ENCODE data around the gene AHSP.
"Not testable (repeated sequence)": the region's sequence is repeated elsewhere in the genome, so short reads cannot be mapped to it uniquely, and the experiment has no call there.

AHSP gene, protein sequence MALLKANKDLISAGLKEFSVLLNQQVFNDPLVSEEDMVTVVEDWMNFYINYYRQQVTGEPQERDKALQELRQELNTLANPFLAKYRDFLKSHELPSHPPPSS

DNA sequence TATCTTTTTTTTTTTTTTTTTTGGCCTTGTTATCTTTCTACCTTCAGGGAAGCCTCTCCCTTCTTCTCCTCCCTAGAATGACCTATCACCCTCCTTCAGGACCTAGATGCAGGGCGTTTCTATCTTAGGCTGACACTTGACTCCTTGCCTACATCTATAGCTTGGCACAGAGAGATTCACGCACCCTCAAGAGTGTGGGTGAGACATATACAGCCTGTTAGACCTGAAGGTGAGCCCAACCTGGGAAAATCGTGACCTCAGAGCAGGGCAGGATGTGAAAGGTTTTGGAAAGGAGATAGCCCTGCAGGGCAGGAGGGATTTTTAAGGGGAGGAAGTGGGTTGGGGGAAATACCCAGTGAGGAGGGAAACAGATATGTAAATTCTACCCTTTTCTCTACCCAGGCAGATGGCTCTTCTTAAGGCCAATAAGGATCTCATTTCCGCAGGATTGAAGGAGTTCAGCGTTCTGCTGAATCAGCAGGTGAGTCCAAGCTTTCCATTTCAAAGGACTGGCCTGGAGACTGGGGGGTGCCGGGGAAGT is at the start of gene AHSP:
Gene AHSP, plus strand, starts transcription at position 167 of the 541 bp plus-strand sequence. Its CDS starts 240 bp downstream, at position 407.
- no peak for DNase-seq (ENCODE audit: low spot score)

DNA sequence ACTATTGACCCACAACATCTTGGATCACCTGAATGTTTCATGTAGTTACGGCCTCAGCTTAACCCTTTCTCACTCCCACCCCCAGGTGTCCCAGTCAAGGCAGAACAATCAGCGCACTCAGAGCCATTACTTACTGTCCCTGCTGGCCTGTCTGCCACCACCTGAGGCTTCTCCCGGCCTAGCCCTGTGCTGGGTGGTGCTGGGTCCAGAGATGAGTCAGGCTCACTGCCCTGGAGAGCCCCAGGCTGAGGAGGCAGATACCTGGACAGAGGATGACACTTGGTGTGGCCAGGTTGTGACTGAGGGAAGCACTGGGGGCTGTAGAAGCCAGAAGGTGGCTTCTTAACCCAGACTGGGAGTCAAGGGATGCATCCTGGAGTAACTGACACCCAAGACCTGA is 48.7 kb upstream of the AHSP start:
- no peak for DNase-seq (ENCODE audit: low spot score)

DNA sequence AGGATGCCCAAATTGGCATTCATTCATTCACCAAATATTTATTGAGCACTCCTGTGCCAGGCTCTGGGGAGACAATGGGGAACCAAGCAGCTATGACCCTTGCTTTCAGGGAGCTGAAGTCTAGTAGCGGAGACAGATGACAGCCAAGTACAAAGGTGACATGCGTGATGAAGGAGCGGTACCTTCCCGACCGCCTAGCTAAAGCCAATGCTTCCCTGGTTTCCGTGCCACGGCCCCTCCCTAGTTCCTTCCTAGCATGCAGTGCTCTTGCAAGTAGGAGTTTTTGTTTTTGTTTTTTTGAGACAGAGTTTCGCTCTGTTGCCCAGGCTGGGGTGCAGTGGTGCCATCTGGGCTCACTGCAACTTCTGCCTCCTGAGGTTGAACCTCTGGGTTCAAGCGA is 47.9 kb upstream of the AHSP start:
- no peak for DNase-seq (ENCODE audit: low spot score)

DNA sequence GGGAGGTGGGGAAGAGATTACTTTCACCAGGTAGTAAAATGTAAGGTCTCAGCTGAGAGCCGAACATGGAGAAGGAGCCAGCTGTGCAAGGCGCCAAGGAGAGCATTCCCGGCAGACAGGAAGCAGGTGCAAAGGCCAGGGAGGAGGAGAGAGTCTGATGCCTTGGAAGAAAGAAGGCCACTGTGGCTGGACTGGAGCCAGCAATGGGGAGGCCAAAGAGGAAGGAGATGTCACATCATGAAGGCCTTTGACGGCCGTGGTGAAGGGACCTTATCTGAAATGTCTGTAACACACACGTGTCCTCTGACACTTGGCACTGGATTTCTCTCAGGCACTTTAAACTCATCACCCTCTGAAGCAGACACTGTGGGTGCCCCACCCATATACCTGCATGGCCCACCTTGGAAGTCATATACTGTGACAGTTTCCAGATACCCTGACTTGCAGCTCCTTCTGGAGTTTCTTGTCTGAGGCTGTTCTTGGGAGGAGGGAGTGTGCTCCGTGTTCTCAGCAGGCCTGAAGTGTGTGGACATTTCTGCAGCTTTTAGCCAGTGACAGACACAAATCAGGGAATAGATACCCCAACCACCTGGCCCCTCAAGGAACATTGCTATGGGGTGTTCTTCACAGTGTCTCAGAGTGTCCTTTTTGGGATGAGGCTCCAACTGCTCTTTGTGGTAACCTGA is 46.7 kb upstream of the AHSP start:
- no peak for DNase-seq (ENCODE audit: low spot score)

DNA sequence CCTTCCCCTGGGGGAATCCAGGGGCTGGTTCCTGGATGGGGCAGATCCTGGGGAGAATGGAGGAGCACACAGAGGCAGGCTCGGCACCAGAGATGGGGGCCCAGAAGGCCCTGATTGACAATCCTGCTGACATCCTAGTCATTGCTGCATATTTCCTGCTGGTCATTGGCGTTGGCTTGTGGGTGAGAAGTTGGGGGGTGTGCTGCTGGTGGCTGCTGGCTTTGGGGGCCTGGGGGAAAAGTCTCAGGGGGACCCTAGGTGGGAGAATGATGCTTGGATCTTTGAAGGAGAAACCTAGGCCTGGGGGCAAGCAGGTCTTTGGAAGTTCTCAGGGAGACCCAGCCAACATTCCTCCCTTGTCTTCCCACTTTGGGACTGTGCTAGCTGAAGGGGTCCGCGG is 44.6 kb upstream of the AHSP start, which contains the start of gene SLC5A2:
Gene SLC5A2, plus strand, starts transcription at position 43 of the 400 bp plus-strand sequence. Its CDS starts 14 bp downstream, at position 57.
- no peak for DNase-seq (ENCODE audit: low spot score)

DNA sequence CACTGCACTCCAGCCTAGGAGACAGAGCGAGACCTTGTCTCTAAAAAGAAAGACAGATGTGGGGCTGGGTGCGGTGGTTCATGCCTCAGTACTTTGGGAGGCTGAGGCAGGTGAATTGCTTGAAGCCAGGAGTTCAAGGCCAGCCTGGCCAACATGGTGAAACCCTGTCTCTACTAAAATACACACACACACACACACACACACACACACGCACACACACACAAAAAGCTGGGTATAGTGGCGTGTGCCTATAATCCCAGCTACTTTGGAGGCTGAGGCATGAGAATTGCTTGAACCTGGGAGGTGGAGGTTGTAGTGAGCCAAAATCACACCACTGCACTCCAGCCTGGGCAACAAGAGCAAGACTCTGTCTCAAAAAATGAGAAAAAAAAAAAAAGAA is 43.7 kb upstream of the AHSP start:
- DNase-seq (ENCODE audit: low spot score), result not testable (repeated sequence)

DNA sequence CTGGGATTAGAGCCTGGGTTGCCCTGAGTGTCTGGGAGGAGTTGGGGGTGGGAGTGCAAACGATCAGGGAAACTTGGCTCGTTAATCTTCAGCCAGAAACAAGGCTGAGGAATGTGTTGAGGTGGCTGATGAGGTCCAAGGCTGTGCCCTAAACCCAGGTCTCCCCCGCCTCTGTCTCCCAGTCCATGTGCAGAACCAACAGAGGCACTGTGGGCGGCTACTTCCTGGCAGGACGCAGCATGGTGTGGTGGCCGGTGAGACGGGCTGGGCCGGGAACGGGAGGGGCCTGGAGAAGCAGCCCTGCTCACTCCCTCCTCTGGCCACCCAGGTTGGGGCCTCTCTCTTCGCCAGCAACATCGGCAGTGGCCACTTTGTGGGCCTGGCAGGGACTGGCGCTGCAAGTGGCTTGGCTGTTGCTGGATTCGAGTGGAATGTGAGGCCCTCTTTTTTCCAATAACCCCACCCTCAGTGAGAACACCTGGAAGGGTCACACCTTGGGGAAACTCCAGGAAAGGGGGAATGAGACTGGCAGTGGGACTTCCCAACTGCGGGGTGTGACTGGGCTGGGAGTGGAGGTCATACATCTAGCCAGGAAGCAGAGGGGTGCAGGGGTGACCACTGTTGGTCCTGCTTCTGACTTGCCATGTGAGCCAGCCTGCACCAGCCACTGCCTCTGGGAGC is 43.1 kb upstream of the AHSP start:
- DNase-seq (ENCODE audit: low spot score), result no peak

DNA sequence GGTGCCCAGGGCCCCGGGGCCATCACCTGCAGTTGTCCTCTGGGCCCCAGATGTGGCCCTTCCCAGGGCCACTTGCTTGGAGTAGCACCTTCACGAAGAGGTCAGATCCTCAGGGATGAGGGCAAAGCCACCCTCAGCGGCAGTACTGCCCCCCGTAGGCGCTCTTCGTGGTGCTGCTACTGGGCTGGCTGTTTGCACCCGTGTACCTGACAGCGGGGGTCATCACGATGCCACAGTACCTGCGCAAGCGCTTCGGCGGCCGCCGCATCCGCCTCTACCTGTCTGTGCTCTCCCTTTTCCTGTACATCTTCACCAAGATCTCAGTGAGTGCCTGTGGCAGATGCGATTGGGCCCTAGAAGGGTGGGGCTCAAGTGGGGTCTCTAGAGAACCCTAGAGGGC is 42.1 kb upstream of the AHSP start:
- DNase-seq (ENCODE audit: low spot score), result no peak

DNA sequence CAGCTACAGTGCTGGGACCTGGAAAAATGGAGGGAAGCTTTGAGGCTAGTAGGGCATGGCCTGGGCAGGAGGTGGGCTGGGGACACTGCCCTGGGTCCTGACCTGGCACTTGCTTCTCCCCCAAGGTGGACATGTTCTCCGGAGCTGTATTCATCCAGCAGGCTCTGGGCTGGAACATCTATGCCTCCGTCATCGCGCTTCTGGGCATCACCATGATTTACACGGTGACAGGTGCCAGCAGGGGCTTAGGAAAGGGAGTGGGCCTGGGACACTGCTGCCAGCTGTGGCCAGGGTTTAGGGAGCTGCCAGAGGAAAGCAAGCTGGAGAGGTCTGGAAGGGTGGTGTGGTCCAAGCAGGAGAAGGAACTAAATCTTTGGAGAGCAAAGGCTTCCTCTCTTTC is 41.7 kb upstream of the AHSP start:
- DNase-seq (ENCODE audit: low spot score), result no peak

DNA sequence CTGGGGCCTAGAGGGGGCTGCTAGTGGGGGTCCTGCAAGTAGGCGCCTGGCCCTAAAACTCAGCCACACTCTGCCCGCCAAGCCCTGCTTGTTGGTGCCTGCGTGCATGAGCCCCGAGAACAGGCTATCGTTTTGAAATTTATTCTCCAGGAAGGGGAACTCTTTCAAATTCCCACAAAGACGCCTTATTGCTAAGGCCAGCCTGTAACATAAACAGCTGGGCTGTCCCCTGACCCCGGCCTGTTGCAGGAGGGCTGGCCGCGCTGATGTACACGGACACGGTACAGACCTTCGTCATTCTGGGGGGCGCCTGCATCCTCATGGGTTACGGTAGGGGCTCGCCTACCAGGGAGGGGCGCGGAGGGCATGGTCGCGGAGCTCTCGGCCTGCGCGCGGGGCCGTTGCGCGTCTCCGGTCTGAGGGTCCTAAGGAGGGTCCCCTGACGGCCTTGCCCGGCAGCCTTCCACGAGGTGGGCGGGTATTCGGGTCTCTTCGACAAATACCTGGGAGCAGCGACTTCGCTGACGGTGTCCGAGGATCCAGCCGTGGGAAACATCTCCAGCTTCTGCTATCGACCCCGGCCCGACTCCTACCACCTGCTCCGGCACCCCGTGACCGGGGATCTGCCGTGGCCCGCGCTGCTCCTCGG is 40.5 kb upstream of the AHSP start:
- DNase-seq (ENCODE audit: low spot score), result no peak

DNA sequence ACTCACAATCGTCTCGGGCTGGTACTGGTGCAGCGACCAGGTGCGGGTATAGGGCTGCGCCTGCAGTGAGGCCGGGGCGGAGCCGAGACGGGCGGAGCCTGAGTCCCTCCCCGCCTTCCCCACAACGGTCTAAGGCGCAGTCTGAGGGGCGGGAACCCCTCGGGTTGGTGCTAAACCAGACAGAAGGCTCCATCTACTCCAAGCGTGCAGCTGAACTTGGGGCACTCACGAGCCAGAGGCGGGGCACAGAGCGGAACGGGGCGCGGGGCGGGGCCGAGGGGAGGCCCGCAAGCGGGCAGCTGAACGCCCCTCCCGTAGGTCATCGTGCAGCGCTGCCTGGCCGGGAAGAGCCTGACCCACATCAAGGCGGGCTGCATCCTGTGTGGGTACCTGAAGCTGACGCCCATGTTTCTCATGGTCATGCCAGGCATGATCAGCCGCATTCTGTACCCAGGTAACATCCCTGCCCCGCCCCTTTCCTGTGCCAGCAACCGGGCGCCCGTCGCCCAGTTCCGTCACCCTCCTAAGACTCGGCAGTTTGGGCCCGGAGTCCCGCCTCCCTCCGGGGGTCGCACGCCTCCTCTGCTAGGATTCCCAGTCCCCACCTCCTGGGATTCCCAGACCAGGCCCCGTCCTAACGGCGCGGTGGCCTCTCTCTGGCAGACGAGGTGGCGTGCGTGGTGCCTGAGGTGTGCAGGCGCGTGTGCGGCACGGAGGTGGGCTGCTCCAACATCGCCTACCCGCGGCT is 39.8 kb upstream of the AHSP start:
- peak; percentile 63 for DNase-seq (ENCODE audit: low spot score)

DNA sequence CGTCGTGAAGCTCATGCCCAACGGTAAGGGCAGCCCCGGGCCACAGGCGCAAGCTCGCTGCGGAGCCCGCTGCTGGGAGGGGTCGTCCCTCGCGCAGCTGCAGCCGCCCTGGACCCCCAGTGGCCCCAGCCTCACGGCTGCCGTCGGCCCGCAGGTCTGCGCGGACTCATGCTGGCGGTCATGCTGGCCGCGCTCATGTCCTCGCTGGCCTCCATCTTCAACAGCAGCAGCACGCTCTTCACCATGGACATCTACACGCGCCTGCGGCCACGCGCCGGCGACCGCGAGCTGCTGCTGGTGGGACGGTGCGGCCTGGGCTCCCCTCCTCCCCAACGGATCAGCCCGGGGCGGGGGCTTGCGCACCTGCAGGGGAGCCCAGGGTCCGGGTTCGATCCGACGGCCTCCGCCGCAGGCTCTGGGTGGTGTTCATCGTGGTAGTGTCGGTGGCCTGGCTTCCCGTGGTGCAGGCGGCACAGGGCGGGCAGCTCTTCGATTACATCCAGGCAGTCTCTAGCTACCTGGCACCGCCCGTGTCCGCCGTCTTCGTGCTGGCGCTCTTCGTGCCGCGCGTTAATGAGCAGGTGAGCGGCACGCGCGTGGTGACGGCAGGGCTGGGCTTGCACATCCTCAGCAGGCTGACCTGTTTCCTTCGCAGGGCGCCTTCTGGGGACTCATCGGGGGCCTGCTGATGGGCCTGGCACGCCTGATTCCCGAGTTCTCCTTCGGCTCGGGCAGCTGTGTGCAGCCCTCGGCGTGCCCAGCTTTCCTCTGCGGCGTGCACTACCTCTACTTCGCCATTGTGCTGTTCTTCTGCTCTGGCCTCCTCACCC is 39.0 kb upstream of the AHSP start:
- no peak for DNase-seq (ENCODE audit: low spot score)

DNA sequence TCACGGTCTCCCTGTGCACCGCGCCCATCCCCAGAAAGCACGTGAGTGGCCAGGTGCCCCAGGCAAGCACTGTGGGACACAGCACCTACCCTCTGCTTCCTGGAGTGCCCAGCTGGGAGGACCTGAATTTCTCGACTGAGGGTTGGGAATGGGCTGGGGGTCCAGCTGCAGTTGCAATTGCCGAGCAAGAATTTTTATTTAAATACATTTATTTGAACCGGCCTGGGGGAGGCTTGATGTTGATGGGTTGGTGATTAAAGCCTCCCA is 38.5 kb upstream of the AHSP start:
- DNase-seq (ENCODE audit: low spot score), result no peak

DNA sequence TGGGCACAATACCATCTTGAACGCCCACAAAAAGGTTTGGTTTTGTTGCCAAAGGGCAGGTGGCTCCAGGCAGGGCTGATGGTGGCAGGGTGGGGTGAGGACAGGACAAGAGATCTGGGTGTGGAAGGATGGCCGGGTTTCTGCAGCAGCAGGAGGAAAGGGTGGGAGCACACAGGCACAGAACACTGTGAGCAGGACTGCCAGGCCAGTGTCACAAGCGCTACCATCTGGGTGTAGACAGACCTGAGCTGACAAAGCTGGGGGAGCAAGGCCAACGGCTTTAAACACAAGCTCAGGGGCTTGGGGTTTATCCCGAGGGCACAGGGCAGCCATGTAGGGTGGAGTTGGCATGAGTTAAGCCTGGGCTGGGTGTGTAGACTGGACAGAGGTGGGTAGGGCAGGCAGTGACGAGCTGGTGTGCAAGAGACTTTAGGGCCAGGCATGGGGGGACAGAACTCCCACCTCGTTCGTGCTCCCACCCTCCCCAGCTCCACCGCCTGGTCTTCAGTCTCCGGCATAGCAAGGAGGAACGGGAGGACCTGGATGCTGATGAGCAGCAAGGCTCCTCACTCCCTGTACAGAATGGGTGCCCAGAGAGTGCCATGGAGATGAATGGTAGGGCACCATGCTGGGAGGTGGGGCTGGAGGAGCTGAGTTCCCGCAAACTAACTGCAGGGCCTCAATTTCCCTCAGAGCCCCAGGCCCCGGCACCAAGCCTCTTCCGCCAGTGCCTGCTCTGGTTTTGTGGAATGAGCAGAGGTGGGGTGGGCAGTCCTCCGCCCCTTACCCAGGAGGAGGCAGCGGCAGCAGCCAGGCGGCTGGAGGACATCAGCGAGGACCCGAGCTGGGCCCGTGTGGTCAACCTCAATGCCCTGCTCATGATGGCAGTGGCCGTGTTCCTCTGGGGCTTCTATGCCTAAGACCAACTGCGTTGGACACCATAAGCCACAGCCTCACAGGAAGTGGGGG is 37.8 kb upstream of the AHSP start:
- DNase-seq (ENCODE audit: low spot score), result no peak

DNA sequence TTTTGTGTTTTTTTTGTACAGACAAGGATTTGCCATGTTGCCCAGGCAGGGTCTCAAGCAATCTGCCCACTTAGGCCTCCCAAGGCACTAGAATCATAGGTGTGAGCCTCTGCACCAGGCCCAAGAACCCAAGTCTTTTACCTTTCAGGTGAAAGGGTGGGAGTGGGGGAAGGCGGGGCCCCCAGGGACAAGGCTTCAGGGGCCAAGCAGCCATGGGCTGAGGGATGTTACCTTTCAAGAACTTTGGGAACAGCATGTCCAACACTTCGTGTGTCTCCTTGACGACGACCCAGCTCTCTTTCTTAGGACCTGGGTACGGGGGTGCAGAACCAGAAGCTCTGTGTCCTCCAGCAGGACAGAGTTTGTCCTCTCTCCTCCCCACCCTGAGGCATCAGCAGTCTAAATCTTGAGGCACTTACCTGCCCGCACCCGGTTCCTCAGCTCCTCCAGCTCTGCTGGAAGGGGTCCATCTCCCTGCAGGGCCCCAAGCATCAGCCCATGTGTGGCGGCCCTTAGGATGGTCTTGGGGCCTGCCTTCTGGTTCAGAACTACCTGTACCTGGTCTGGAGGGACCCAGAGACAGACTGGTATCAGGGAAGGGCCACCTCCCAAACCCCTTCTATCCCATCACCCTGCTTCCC is 35.8 kb upstream of the AHSP start:
- no peak for DNase-seq (ENCODE audit: low spot score)

DNA sequence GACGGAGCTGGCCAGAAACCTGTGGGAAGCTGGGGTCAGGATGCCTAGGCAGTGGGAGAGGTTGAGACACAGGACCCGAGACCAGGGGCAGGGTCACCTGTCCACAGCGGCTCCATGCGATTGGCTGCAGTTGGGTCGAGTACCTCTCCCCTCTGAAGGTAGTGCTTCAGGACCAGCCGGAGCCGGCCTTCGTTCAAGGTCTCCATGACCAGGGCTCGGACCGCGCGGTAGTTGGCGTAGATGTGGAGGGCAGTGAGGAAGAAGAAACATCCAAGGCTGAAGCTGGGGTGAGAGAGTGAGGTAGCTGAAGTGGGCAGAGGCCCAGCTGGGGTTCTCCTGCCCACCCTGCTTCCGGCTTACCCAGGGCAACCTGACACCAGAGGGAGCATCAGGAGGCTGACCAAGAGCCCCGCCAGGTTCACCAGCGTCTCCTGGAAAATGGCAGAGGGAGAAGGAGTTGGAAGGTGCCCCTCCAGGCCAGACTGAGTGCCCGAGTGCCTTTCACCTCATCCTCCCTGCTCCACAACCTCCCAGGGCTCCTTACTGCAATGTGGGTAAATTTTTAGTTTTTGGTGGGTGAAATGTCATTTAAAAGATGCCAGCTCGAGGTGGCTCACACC is 34.1 kb upstream of the AHSP start:
- DNase-seq (ENCODE audit: low spot score), result no peak

DNA sequence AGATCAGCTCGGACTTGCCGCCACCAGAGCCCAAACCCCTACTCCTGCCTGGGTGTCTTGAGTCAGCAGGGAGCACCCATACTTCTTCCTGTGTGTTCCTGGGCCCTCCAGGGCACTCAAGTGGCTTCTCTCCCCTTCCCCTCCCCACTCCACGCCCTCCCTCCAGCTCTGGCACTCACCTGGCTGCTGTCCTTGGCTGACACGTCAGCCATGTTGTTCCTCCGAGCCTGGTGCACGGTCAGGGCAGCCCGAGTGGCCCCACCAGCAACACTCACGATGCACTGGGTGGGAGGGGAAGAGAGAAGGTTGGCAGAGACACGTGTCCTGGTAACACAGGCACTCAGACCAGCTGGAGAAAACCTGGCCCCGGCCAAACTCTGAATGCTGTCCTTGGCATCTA is 31.0 kb upstream of the AHSP start:
- no peak for DNase-seq (ENCODE audit: low spot score)

DNA sequence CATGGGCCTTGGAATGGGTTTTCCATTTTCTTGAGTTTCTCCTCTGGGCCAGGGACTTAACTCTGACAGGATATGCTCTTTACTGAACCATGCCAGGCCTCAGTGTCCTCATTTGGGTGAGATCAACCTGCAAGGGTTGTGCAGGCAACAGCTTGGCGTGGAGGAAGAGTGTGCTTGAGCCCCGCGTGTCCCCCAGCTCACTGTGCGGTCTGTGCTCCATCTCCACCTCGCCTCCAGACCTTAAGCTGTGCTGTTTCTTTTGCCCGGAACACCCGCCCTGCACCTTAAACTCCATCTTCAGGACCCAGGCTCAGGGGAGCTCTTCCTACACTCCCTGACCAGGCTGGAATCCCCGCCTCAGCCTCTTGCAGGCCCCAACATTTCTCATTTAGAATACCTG is 29.2 kb upstream of the AHSP start:
- no peak for DNase-seq (ENCODE audit: low spot score)

DNA sequence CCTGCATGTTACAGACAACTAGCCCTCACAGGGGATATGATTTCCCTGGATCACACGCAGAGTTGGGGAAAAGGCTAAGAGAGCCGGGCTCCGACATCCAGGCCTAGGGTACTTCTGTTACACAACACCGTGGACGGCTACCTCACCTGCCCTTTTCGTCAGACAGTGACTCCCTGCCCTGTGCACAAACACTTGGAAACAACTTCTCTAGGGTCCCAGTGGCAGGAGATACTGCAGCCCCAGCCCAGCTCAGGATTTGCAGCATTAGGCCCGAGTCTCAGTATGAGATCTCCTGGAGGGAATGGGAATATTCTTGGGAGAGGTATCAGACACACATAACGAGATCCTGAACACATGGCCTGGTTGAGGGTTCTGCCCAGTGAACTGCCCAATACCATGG is 27.8 kb upstream of the AHSP start:
- DNase-seq (ENCODE audit: low spot score), result no peak
